Esophagus squamous epithelium (tissue), 4 donors: Measurements from ENCODE around the gene IFNAR2.

Experiments used
- POLR2A ChIP-seq, 4 donors: fragments of 450-650 bp; IDR thresholded peaks; one replicate each; pipeline ENCODE4 v1.6.1; 2017; ENCODE audit warnings: antibody characterized with exemption in 4 of 4, mild to moderate bottlenecking in 4 of 4, moderate library complexity in 3 of 4
- TF ChIP-seq, protein P1 (sequence below), 6 experiments: fragments of 450-650 bp in 4 of 6; fragments of 200-600 bp in 2 of 6; sonication (generic) in 2 of 6; IDR thresholded peaks; one replicate each; pipeline ENCODE4 v1.5.1; 2016 to 2019; ENCODE audit warnings: antibody characterized with exemption in 6 of 6, mild to moderate bottlenecking in 4 of 6, moderate library complexity in 4 of 6

DNA sequence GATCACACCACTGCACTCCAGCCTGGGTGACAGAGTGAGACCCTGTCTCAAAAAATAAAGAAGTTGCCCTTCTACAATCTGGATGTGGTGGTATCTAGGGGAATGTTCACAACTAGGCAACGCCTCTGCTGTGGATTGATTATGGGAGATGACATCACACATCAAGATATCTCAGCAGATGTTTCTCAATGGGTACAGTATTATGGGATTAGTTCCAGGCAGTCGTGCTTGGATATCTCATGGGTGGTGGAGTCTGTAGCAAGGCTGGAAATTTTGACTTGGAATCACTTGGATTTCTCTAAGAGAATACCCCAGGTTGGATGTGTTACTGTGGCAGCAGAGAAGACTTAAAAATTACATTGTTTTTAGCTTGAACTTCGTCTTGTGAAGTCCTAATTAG is 7.7 kb downstream of the IFNAR2 start:
- TF ChIP-seq, protein P1, sequence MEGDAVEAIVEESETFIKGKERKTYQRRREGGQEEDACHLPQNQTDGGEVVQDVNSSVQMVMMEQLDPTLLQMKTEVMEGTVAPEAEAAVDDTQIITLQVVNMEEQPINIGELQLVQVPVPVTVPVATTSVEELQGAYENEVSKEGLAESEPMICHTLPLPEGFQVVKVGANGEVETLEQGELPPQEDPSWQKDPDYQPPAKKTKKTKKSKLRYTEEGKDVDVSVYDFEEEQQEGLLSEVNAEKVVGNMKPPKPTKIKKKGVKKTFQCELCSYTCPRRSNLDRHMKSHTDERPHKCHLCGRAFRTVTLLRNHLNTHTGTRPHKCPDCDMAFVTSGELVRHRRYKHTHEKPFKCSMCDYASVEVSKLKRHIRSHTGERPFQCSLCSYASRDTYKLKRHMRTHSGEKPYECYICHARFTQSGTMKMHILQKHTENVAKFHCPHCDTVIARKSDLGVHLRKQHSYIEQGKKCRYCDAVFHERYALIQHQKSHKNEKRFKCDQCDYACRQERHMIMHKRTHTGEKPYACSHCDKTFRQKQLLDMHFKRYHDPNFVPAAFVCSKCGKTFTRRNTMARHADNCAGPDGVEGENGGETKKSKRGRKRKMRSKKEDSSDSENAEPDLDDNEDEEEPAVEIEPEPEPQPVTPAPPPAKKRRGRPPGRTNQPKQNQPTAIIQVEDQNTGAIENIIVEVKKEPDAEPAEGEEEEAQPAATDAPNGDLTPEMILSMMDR (IDR thresholded peaks at IDR 0.05) = no peak
- TF ChIP-seq POLR2A (IDR thresholded peaks at IDR 0.05) = no peak
